ENCODE measurements around the gene GRIA3. TPM values are rescaled to one million over a fixed set of nuclear protein-coding genes. Genes with fewer than 3 reads are reported as not detected.

GRIA3 gene
- total RNA-seq (2021) (3.8 to 5.3 TPM (median 4.2 TPM) in 3 replicates), Bru-seq, nascent RNA (percentile 43 among the genes with signal in this experiment)
- long read RNA-seq, experiment 1, partial matches to known transcripts = 4 of 10 reads
- long read RNA-seq, experiment 1, other reads (novel, unspliced or antisense) = 6 of 10 reads
- long read RNA-seq, experiment 2, partial matches to known transcripts = 1 of 6 reads
- long read RNA-seq, experiment 2, other reads (novel, unspliced or antisense) = 3 of 6 reads
- long read RNA-seq, experiment 3, partial matches to known transcripts = 1 of 5 reads
- long read RNA-seq, experiment 3, other reads (novel, unspliced or antisense) = 2 of 5 reads

- H3K27ac Mint-ChIP-seq = no peak within 1 kb of the TSS
- peaks cover 26% of the 10 kb centered on the region for H3K4me1 Mint-ChIP-seq
- peaks cover 60% of the 10 kb centered on the region for H3K27me3 Mint-ChIP-seq (ENCODE audit: low read depth)
- POLR2A ChIA-PET = interaction anchor here (1.2 kb wide), 1 partner anchor 9 kb away, joined by 4 read pairs; no protein-coding TSS in a partner anchor
- DNase-seq (ENCODE audit: low spot score) (no peak), ATAC-seq (peak; percentile 3; the same call in 1 of the 2 replicates)
- TF ChIP-seq, protein P1, sequence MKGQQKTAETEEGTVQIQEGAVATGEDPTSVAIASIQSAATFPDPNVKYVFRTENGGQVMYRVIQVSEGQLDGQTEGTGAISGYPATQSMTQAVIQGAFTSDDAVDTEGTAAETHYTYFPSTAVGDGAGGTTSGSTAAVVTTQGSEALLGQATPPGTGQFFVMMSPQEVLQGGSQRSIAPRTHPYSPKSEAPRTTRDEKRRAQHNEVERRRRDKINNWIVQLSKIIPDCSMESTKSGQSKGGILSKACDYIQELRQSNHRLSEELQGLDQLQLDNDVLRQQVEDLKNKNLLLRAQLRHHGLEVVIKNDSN (CRISPR knock-in tag; IDR thresholded peaks at IDR 0.05) = no peak
- TF ChIP-seq ZNF263 (CRISPR knock-in tag; IDR thresholded peaks at IDR 0.05; ENCODE audit: low read depth) = no peak
- TF ChIP-seq ARID4B (CRISPR knock-in tag; IDR thresholded peaks at IDR 0.05; ENCODE audit: borderline replicate concordance) = no peak
- no peak for TF ChIP-seq STAT6 (CRISPR knock-in tag; conservative IDR thresholded peaks at IDR 0.05; ENCODE audit: low read depth)
- no peak for TF ChIP-seq ZNF317 (CRISPR knock-in tag; IDR thresholded peaks at IDR 0.05; ENCODE audit: borderline replicate concordance, low read depth)
- TF ChIP-seq TCF7 (CRISPR knock-in tag; IDR thresholded peaks at IDR 0.05; ENCODE audit: low read depth) = no peak
- TF ChIP-seq ZNF416 (CRISPR knock-in tag; IDR thresholded peaks at IDR 0.05) = no peak
- TF ChIP-seq MXD4 (CRISPR knock-in tag; IDR thresholded peaks at IDR 0.05; ENCODE audit: borderline replicate concordance) = no peak
- no peak for TF ChIP-seq TEAD4 (CRISPR knock-in tag; IDR thresholded peaks at IDR 0.05)
- TF ChIP-seq GRHL2 (CRISPR knock-in tag; IDR thresholded peaks at IDR 0.05; ENCODE audit: insufficient replicate concordance, severe bottlenecking) = no peak
- TF ChIP-seq, protein P2, sequence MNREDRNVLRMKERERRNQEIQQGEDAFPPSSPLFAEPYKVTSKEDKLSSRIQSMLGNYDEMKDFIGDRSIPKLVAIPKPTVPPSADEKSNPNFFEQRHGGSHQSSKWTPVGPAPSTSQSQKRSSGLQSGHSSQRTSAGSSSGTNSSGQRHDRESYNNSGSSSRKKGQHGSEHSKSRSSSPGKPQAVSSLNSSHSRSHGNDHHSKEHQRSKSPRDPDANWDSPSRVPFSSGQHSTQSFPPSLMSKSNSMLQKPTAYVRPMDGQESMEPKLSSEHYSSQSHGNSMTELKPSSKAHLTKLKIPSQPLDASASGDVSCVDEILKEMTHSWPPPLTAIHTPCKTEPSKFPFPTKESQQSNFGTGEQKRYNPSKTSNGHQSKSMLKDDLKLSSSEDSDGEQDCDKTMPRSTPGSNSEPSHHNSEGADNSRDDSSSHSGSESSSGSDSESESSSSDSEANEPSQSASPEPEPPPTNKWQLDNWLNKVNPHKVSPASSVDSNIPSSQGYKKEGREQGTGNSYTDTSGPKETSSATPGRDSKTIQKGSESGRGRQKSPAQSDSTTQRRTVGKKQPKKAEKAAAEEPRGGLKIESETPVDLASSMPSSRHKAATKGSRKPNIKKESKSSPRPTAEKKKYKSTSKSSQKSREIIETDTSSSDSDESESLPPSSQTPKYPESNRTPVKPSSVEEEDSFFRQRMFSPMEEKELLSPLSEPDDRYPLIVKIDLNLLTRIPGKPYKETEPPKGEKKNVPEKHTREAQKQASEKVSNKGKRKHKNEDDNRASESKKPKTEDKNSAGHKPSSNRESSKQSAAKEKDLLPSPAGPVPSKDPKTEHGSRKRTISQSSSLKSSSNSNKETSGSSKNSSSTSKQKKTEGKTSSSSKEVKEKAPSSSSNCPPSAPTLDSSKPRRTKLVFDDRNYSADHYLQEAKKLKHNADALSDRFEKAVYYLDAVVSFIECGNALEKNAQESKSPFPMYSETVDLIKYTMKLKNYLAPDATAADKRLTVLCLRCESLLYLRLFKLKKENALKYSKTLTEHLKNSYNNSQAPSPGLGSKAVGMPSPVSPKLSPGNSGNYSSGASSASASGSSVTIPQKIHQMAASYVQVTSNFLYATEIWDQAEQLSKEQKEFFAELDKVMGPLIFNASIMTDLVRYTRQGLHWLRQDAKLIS (CRISPR knock-in tag; IDR thresholded peaks at IDR 0.05; ENCODE audit: borderline replicate concordance) = no peak
- TF ChIP-seq IRF1 (CRISPR knock-in tag; IDR thresholded peaks at IDR 0.05) = no peak
- TF ChIP-seq NR3C1 (CRISPR knock-in tag; conservative IDR thresholded peaks at IDR 0.05; ENCODE audit: low read depth) = no peak
- TF ChIP-seq GTF2I (CRISPR knock-in tag; conservative IDR thresholded peaks at IDR 0.05) = no peak
- TF ChIP-seq FOXJ3 (CRISPR knock-in tag; IDR thresholded peaks at IDR 0.05; ENCODE audit: borderline replicate concordance) = no peak
- TF ChIP-seq PRRX2 (CRISPR knock-in tag; IDR thresholded peaks at IDR 0.05) = no peak
- no peak for TF ChIP-seq PREB (CRISPR knock-in tag; IDR thresholded peaks at IDR 0.05; ENCODE audit: borderline replicate concordance)
- peak within 1 kb of the TSS; percentile 80 for H3K4me3 Mint-ChIP-seq
- no peaks in the 10 kb centered on the region for H3K9me3 Mint-ChIP-seq
- CTCF ChIA-PET = interaction anchor here (1.2 kb wide), 1 partner anchor 20 kb away, joined by 4 read pairs; no protein-coding TSS in a partner anchor
- H3K36me3 Mint-ChIP-seq = no peaks in the 10 kb centered on the region
These were observed at the start of gene GRIA3 for GRCh38 chrX:123184219-123184865. Gene GRIA3 (plus strand): TSS chrX:123184278. CDS start chrX:123184536, 258 bp downstream.
